ENCODE results near the gene TFF3.

DNA sequence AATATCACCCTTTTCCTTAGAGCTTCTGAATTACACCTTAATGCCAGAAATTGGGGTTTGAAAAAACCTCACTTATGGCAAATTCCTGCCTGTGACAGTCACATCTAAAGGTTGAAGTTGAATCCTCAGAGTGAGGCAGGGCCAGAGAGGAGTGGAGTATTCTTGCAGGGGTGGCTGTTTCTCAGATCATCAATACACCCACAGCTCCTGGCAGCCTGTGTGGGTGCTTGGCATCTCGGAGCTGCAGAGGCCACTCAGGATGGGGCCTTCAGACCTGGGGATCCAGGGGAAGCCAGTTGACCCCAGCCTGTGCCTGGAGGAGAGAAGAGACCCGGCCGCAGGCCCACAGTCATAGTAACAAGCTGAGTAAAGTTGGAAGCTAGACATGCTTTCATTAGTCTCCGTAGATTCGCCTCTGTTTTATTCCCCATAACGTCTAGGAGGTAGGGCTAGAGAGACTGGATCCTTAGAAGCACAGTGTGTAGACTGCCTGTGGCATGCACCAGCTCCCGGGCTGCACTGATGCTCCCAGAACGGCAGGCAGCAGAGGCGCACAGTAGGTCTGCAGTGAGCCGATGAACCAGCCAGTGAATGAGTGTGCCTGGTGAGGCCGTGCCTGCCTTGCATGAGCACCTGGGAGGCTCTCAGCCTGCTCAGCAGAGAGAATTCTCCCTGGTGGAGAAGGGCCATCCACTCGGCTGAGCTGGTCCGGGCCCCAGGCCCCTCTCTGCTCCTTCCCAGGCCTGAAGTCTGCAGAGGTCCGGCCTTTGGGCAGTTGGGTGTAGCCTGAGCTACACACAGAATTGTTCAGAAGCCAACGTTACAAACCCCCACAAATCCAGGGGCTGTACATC lies 42.9 kb downstream of the TFF3 start:
- TF ChIP-seq CTCF (IDR thresholded peaks at IDR 0.05) (no peak), EP300 (IDR thresholded peaks at IDR 0.05) (no peak), POLR2AphosphoS5 (IDR thresholded peaks at IDR 0.05) (no peak)
